Caco-2 (cell line): ENCODE measurements around the gene F2. TPM values are rescaled to one million over a fixed set of nuclear protein-coding genes. Genes with fewer than 3 reads are reported as not detected.

ENCODE experiments used
- BruUV-seq: library from RNA; stranded (reverse); fragments of 400-500 nt; replicated peaks from 2 replicates; lab custom pipeline; 2021; lab: Mats Ljungman, UMichigan
- CTCF ChIA-PET: fragments of 300-600 bp; sonication (Branson Sonifier 250); formaldehyde crosslinking; loops from one replicate; lab custom pipeline; 2022; ENCODE audit warnings: antibody characterized with exemption; lab: Charles Lee
- POLR2A ChIA-PET: fragments of 300-600 bp; sonication (Branson Sonifier 250); formaldehyde crosslinking; loops from one replicate; lab custom pipeline; 2022; ENCODE audit warnings: antibody characterized with exemption; lab: Charles Lee
- DNase-seq, 2 experiments: peaks; one replicate each; pipeline versions ENCODE4 v3.0.0 to v3.0.0-alpha.2; 2020 to 2022
- H3K27me3 ChIP-seq: replicated peaks from 2 replicates; pipeline ENCODE4 v1.6.0; 2011; ENCODE audit warnings: low read length; ENCODE audit not compliant: control insufficient read depth, insufficient read depth
- H3K36me3 ChIP-seq: 2 replicates; pipeline ENCODE4 v1.5.1; 2011; ENCODE audit warnings: low read length; ENCODE audit not compliant: control insufficient read depth, insufficient read depth
- H3K4me1 ChIP-seq: fragments of 250-450 bp; sonication (Bioruptor Pico); 2 replicates; pipeline ENCODE4 v1.5.1; 2020; ENCODE audit warnings: mild to moderate bottlenecking
- H3K4me3 ChIP-seq: 2 replicates; pipeline ENCODE4 v1.5.1; 2011; ENCODE audit warnings: low read depth, mild to moderate bottlenecking, control low read depth, low read length
- H3K9me3 ChIP-seq: fragments of 250-450 bp; sonication (Bioruptor Pico); 2 replicates; pipeline ENCODE4 v1.5.1; 2020; ENCODE audit warnings: mild to moderate bottlenecking, moderate library complexity
- H3K27ac Mint-ChIP-seq: one replicate; pipeline ENCODE4 v1.8.0; 2022; ENCODE audit warnings: mixed read lengths; ENCODE audit not compliant: unreplicated experiment
- H3K27me3 Mint-ChIP-seq: one replicate; pipeline ENCODE4 v1.8.0; 2022; ENCODE audit warnings: mixed read lengths; ENCODE audit not compliant: insufficient read depth, unreplicated experiment
- H3K36me3 Mint-ChIP-seq: one replicate; pipeline ENCODE4 v1.8.0; 2022; ENCODE audit warnings: mild to moderate bottlenecking, mixed read lengths; ENCODE audit not compliant: insufficient read depth, unreplicated experiment
- H3K4me1 Mint-ChIP-seq: one replicate; pipeline ENCODE4 v1.8.0; 2022; ENCODE audit warnings: low read depth, mixed read lengths; ENCODE audit not compliant: unreplicated experiment
- H3K4me3 Mint-ChIP-seq: one replicate; pipeline ENCODE4 v1.8.0; 2022; ENCODE audit warnings: mild to moderate bottlenecking, moderate library complexity, mixed read lengths; ENCODE audit not compliant: unreplicated experiment
- H3K9me3 Mint-ChIP-seq: one replicate; pipeline ENCODE4 v1.8.0; 2022; ENCODE audit warnings: mixed read lengths; ENCODE audit not compliant: unreplicated experiment
- CTCF ChIP-seq, 2 experiments: fragments of 200-600 bp in 1 of 2; IDR thresholded peaks; 1 replicate in 1 of 2; 2 replicates in 1 of 2; pipeline versions ENCODE4 v1.5.1 to v1.8.0; 2011 to 2022; ENCODE audit warnings: antibody characterized with exemption in 1 of 2, control low read depth in 1 of 2, inconsistent platforms in 1 of 2, low read depth in 1 of 2, low read length in 1 of 2, mild to moderate bottlenecking in 1 of 2, moderate library complexity in 1 of 2; ENCODE audit not compliant: insufficient read depth in 1 of 2, severe bottlenecking in 1 of 2, unreplicated experiment in 1 of 2
- intact Hi-C: fragments of 100-400 bp; cut with micrococcal nuclease; formaldehyde crosslinking; loops from one replicate; pipeline ENCODE4 v1.10.0; 2022; ENCODE audit not compliant: unreplicated experiment
- total RNA-seq: library from RNA; stranded (reverse); gene quantifications from 2 replicates; pipeline ENCODE4 v1.2.3, GENCODE V29; 2022

The F2 gene
- total RNA-seq, 1 experiment from 2014 or later: 60.0 TPM

DNA sequence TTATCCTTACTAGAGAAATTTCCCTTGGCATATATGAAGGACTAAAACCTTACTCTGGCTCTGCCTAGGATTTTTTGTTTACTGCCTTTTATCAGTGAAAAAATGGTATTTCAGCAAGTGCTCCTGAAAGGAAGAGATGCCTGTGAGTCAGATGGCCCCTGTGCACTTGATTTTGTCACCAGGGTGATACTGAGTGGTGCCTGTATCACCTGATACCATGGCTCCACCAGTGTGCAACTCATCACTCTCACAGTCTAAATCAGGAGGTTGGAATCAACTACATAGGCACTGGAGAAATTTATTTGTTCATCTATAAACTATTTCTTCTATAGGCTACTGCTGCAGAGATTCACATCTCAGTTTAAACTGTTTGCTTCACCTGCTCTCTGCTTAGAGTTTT lies 43.2 kb downstream of the F2 start:
- no peak overlapping the region for H3K4me3 Mint-ChIP-seq
- TF ChIP-seq CTCF (IDR thresholded peaks at IDR 0.05; ENCODE audit: insufficient read depth in 1 of 2, low read depth in 1 of 2, low read length in 1 of 2, severe bottlenecking in 1 of 2, unreplicated experiment in 1 of 2): no peak
- H3K4me1 Mint-ChIP-seq: no peaks in the 10 kb centered on the region
- H3K36me3 Mint-ChIP-seq: peaks cover 93% of the 10 kb centered on the region
- Histone ChIP-seq H3K4me3 (no peak overlapping the region), H3K4me1 (no peaks in the 10 kb centered on the region), H3K27me3 (no peaks in the 10 kb centered on the region), H3K36me3 (peaks cover 7% of the 10 kb centered on the region), H3K9me3 (no peaks in the 10 kb centered on the region)
- H3K27ac Mint-ChIP-seq: no peak overlapping the region
- no peaks in the 10 kb centered on the region for H3K27me3 Mint-ChIP-seq
- no peaks in the 10 kb centered on the region for H3K9me3 Mint-ChIP-seq
- intact Hi-C loops: no loop called here
- no peak for DNase-seq
- ChIA-PET POLR2A (no interaction called here), CTCF (no interaction called here)
- BruUV-seq: no TSS peak

GRCh38 chr11:46766656-46767055 lies 47.6 kb downstream of the F2 start:
- Mint-ChIP-seq H3K36me3 (peaks cover 93% of the 10 kb centered on the region), H3K27me3 (no peaks in the 10 kb centered on the region), H3K9me3 (no peaks in the 10 kb centered on the region), H3K4me3 (no peak overlapping the region), H3K27ac (no peak overlapping the region), H3K4me1 (no peaks in the 10 kb centered on the region)
- no peak for DNase-seq
- ChIA-PET POLR2A (no interaction called here), CTCF (no interaction called here)
- BruUV-seq: no TSS peak
- H3K27me3 ChIP-seq: no peaks in the 10 kb centered on the region
- no peak for TF ChIP-seq CTCF (IDR thresholded peaks at IDR 0.05; ENCODE audit: insufficient read depth in 1 of 2, low read depth in 1 of 2, low read length in 1 of 2, severe bottlenecking in 1 of 2, unreplicated experiment in 1 of 2)
- intact Hi-C loops: no loop called here
- H3K4me3 ChIP-seq: no peak overlapping the region
- H3K36me3 ChIP-seq: peaks cover 3% of the 10 kb centered on the region
- H3K4me1 ChIP-seq: no peaks in the 10 kb centered on the region
- no peaks in the 10 kb centered on the region for H3K9me3 ChIP-seq

GRCh38 chr11:46769636-46770221 lies 50.7 kb downstream of the F2 start:
- TF ChIP-seq CTCF (IDR thresholded peaks at IDR 0.05; ENCODE audit: insufficient read depth in 1 of 2, low read depth in 1 of 2, low read length in 1 of 2, severe bottlenecking in 1 of 2, unreplicated experiment in 1 of 2): no peak
- intact Hi-C loops: no loop called here
- Histone ChIP-seq H3K4me1 (no peaks in the 10 kb centered on the region), H3K9me3 (no peaks in the 10 kb centered on the region), H3K27me3 (no peaks in the 10 kb centered on the region), H3K4me3 (no peak overlapping the region), H3K36me3 (no peaks in the 10 kb centered on the region)
- Mint-ChIP-seq H3K27ac (no peak overlapping the region), H3K4me1 (no peaks in the 10 kb centered on the region), H3K27me3 (no peaks in the 10 kb centered on the region), H3K36me3 (peaks cover 93% of the 10 kb centered on the region), H3K4me3 (no peak overlapping the region), H3K9me3 (no peaks in the 10 kb centered on the region)
- BruUV-seq: no TSS peak
- DNase-seq: no peak
- ChIA-PET POLR2A (no interaction called here), CTCF (no interaction called here)
